Brain microvascular endothelial cell (primary cell): ENCODE data around the gene NOS3.

ENCODE experiments used
- DNase-seq: peaks from one replicate; pipeline ENCODE4 v3.0.0-alpha.2; 2020
- H3K27ac ChIP-seq: fragments of 250-450 bp; sonication (Bioruptor Pico); 2 replicates; pipeline ENCODE4 v1.5.1; 2020; ENCODE audit warnings: mild to moderate bottlenecking, moderate library complexity
- H3K27me3 ChIP-seq: fragments of 250-450 bp; sonication (Bioruptor Pico); replicated peaks from 2 replicates; pipeline ENCODE4 v1.5.1; 2020; ENCODE audit warnings: mild to moderate bottlenecking
- H3K36me3 ChIP-seq: fragments of 250-450 bp; sonication (Bioruptor Pico); replicated peaks from 2 replicates; pipeline ENCODE4 v1.5.1; 2020; ENCODE audit warnings: mild to moderate bottlenecking
- H3K4me3 ChIP-seq: 2 replicates; pipeline ENCODE4 v1.5.1; 2011; ENCODE audit warnings: low read depth, mild to moderate bottlenecking, control low read depth, low read length, moderate library complexity
- in situ Hi-C: cut with HindIII; loops from 2 replicates; pipeline ENCODE4 v1.10.0; 2017; ENCODE audit warnings: low sequenced_read_pairs, low pct_ligation_motif_present
- TF ChIP-seq, protein P1 (sequence below): IDR thresholded peaks from 2 replicates; pipeline ENCODE4 v1.5.1; 2011; ENCODE audit warnings: low read depth, mild to moderate bottlenecking, moderate library complexity, low read length, control low read depth, inconsistent platforms; ENCODE audit errors: missing control alignments

Gene NOS3

DNA sequence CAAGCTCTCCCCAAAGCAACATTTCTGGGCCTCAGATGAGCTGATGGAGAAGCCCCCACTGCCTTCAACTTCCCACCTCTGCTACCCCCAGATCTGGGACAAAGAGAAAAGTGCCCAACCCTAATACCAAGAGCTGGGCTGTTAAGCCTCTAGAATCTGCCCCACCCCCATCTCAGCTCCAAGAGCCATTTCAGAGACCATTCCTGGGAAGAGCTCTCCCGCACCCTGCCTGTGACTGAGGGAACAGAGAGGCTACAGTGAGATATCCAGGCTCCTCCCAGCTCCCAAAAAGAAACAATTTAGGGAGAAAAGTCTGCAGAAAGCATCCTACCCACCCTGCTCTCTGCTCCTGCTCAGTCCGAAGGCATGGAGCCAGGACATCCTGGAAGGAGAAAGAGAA is 10.2 kb upstream of the NOS3 start:
- in situ Hi-C loops = no loop called here
- no peaks in the 10 kb centered on the region for H3K36me3 ChIP-seq

DNA sequence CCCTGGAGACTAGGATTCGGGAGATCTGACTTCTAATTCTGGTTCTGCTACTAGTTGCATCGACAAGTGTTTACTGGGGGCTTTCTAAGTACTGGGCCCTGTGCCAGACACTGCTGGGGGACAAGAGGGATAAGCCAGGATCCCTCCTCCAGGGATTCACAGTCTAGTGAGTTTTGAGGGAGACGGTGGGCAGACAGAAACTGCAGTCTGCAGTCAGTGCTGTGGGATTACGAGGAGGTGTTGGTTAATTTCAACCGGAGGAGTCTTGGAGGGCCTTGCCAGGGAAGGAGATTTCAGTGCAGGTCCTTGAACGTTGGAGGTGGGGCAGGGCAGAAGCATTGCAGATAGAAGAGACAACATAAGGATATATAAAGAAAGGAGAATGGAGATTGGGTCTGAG is 9.2 kb upstream of the NOS3 start:
- no peaks in the 10 kb centered on the region for H3K36me3 ChIP-seq
- no peak for DNase-seq
- H3K27me3 ChIP-seq = peaks cover 43% of the 10 kb centered on the region
- no peak overlapping the region for H3K4me3 ChIP-seq
- TF ChIP-seq, protein P1, sequence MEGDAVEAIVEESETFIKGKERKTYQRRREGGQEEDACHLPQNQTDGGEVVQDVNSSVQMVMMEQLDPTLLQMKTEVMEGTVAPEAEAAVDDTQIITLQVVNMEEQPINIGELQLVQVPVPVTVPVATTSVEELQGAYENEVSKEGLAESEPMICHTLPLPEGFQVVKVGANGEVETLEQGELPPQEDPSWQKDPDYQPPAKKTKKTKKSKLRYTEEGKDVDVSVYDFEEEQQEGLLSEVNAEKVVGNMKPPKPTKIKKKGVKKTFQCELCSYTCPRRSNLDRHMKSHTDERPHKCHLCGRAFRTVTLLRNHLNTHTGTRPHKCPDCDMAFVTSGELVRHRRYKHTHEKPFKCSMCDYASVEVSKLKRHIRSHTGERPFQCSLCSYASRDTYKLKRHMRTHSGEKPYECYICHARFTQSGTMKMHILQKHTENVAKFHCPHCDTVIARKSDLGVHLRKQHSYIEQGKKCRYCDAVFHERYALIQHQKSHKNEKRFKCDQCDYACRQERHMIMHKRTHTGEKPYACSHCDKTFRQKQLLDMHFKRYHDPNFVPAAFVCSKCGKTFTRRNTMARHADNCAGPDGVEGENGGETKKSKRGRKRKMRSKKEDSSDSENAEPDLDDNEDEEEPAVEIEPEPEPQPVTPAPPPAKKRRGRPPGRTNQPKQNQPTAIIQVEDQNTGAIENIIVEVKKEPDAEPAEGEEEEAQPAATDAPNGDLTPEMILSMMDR = no peak
- in situ Hi-C loops = no loop called here
- H3K27ac ChIP-seq = no peak overlapping the region

More for the DNA sequence above, 10.2 kb upstream of the NOS3 start:
- Histone ChIP-seq H3K27me3 (peaks cover 49% of the 10 kb centered on the region), H3K4me3 (no peak overlapping the region), H3K27ac (no peak overlapping the region)
- no peak for DNase-seq
- TF ChIP-seq, protein P1 = no peak

DNA sequence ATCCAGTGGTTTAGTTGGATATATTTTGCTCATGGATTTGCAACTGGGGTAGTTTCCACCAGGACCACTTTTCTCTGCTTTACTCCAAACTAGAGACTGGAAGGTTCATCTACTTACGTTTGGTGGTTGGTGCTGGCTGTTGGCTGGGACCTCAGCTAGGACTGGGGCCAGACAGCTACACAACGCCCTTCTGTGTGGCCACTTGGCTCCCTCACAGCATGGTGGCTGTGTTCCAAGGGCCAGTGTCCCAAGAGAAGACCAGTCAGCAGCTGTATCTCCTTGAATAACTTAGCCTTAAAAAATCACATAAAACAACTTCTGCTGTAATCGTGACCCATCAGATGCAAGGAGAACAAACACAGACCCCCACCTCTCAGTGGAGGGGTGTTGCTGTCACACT is 8.5 kb upstream of the NOS3 start:
- in situ Hi-C loops = no loop called here
- DNase-seq = no peak
- no peak overlapping the region for H3K4me3 ChIP-seq
- no peak overlapping the region for H3K27ac ChIP-seq
- TF ChIP-seq, protein P1 = no peak
- no peaks in the 10 kb centered on the region for H3K36me3 ChIP-seq
- H3K27me3 ChIP-seq = peaks cover 36% of the 10 kb centered on the region

DNA sequence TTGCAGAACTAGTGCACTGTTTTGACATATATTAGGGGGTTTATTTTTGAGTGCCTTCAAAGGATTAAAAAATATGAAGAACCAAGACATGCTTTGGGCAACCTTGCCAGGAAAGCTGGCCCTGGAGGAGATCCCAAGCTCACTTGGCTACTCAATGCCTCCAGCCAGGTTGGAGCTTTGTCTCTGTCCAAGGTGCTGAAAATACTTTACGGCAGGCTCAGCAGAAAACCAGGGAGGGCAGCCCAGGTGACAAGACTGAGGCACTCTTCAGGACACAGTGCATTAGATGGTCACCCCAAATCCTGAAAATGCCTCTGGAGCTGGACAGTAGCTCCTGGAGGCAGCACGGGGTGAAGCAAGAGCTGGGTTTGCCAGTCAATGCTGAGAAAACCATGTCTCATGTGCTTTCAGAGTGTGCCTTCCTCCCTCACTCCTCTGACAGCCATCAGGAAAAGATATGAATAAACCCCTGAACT is 6.9 kb upstream of the NOS3 start:
- Histone ChIP-seq H3K27me3 (peaks cover 28% of the 10 kb centered on the region), H3K36me3 (no peaks in the 10 kb centered on the region)
- no peak for DNase-seq

DNA sequence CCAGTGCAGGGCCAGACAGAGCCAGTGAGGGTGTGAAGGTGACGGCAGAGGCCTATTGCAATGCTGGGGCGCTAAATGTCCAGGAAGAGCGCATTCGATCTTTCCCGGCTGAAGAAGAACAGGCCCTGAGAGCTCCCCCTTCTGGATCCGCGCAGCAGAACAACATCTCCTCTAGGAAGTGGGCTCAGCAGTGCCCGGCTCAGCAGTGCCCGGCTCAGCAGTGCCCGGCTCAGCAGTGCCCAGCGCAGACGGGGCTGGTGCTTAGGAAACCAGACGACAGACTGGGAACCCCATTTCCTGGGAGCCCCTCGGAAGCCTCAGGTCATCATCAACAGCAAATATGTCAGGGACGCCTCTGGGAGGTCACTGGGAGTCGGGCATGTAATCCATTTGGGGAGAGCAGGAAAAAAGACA is 4.7 kb upstream of the NOS3 start:
- H3K27ac ChIP-seq = no peak overlapping the region
- H3K27me3 ChIP-seq = peaks cover 8% of the 10 kb centered on the region
- in situ Hi-C loops = no loop called here
- peak; percentile 37 for DNase-seq
- TF ChIP-seq, protein P1 = peak; percentile 89
- H3K36me3 ChIP-seq = no peaks in the 10 kb centered on the region
- no peak overlapping the region for H3K4me3 ChIP-seq

More for the DNA sequence above, 6.9 kb upstream of the NOS3 start:
- in situ Hi-C loops = no loop called here
- TF ChIP-seq, protein P1 = no peak
- H3K4me3 ChIP-seq = no peak overlapping the region
- H3K27ac ChIP-seq = no peak overlapping the region

DNA sequence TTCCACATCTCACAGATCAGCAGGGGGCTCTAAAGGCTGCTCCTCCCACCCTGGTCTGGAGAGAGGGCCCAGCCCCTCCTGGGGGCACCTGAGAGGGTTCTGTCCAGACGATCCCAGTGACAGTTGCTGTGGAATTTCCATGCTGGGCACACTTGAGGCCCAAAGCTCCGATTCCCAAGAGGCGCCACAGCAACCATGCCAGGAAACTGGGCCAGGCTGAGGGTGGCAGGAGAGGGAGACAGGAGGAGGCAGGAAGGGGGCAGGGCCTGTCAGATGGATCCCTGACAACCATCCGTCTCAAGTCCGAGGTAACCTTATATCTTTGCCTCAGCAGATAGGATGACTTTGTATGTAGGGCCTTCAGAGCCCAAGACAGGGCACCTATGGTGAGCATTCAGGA is 4.3 kb upstream of the NOS3 start:
- Histone ChIP-seq H3K36me3 (no peaks in the 10 kb centered on the region), H3K27ac (no peak overlapping the region), H3K27me3 (peaks cover 4% of the 10 kb centered on the region), H3K4me3 (no peak overlapping the region)
- DNase-seq = no peak
- TF ChIP-seq, protein P1 = no peak
- in situ Hi-C loops = no loop called here
